ENCODE results near the gene SDK1.

Gene SDK1

DNA sequence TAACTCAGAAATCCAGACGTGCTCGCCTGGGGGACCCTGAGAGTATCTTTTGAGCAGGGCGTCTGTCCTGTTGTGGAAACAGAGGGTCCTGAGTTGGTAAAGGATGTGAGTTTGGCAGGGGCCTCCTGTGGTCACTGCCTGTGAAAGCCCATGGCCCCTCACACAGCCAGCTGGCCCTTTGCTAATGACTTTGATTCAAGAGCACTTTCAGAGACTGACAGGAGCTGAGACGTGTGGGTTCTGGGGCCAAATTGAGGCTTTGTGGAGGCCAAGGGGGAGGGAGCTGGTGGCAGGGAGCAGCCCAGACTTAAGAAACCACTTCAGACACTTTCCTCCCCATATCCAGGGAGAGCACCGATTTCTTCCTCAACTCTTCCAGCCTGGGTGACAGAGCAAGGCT is 921.6 kb downstream of the SDK1 start:
- no peak for DNase-seq (ENCODE audit: low read depth, low spot score)
- H3K4me3 ChIP-seq (ENCODE audit: low read depth, low read length), result no peak overlapping the region
- TF ChIP-seq, protein P1, sequence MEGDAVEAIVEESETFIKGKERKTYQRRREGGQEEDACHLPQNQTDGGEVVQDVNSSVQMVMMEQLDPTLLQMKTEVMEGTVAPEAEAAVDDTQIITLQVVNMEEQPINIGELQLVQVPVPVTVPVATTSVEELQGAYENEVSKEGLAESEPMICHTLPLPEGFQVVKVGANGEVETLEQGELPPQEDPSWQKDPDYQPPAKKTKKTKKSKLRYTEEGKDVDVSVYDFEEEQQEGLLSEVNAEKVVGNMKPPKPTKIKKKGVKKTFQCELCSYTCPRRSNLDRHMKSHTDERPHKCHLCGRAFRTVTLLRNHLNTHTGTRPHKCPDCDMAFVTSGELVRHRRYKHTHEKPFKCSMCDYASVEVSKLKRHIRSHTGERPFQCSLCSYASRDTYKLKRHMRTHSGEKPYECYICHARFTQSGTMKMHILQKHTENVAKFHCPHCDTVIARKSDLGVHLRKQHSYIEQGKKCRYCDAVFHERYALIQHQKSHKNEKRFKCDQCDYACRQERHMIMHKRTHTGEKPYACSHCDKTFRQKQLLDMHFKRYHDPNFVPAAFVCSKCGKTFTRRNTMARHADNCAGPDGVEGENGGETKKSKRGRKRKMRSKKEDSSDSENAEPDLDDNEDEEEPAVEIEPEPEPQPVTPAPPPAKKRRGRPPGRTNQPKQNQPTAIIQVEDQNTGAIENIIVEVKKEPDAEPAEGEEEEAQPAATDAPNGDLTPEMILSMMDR (IDR thresholded peaks at IDR 0.05; ENCODE audit: low read depth, low read length), result no peak
- in situ Hi-C loops (cut with HindIII; ENCODE audit: low sequenced_read_pairs), result no loop called here

DNA sequence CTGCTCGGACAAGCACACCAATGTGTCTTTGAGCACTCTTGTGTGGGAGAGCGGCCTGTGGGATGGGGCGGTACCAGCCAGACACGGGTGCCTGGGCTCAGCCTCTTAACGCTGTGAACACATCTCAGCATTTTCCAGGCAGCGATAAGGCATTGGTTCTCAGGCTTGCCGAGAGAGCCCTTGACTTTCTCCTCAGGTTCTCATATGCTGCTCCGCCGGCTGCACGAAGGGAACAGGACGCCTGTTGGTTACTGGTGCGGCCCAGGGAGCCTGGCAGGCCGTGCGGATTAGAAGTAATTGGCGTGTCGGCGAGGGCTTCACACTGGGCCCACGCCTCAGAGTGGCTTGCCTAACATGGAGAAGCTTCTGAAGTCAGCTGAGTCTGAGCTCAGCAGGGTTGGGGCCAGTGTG is 924.3 kb downstream of the SDK1 start:
- TF ChIP-seq, protein P1 (IDR thresholded peaks at IDR 0.05; ENCODE audit: low read depth, low read length), result no peak
- DNase-seq (ENCODE audit: low read depth, low spot score), result no peak
- H3K4me3 ChIP-seq (ENCODE audit: low read depth, low read length), result no peak overlapping the region
- in situ Hi-C loops (cut with HindIII; ENCODE audit: low sequenced_read_pairs), result no loop called here

DNA sequence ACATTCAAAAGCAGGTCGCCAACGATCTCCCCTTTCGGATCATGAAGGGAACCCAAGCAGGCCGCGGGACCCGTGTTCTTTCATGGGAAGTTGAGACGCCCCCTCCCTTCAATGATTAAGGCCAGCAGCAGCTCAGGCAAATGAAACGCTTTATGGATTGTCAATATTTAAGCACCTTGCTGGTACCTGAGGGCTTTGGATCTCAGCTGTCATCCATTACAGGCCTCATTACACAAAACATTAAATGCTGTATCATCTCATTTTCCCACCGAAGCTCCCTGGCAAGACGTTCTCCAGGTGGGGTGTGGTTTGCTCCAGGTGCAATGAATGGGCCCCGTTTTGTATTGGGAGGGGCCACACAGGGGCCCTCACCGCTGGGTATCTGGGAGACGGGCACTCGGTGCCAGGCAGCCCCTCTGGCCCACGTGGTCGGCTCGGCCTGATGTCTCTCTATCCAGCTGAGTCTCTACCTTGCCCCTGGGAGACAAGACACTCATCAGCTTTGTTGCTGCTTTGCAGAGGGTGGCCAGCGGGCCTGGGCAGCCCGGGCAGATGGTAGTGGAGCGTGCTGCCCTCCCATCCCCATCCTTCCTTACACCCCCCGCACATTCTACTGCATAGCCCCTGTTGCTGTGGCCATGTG is 925.0 kb downstream of the SDK1 start:
- in situ Hi-C loops (cut with HindIII; ENCODE audit: low sequenced_read_pairs), result no loop called here
- no peak for DNase-seq (ENCODE audit: low read depth, low spot score)
- H3K4me3 ChIP-seq (ENCODE audit: low read depth, low read length), result no peak overlapping the region
- TF ChIP-seq, protein P1 (IDR thresholded peaks at IDR 0.05; ENCODE audit: low read depth, low read length), result no peak

DNA sequence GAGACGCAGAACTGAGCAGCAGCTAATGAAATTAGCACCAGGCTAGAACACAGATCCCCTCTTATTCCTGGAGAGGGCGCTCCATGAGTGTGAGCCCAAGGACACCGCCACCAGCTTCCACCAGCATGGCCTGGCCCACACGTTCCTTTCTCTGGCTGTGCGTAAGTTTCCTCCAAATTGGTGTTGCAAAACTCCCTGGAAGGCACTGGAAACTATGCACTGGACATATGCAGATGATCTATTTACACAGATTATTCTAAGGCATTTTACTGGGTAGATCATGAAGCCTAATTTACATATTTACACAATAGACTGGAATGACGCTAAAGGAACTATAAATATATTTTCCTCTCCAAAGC is 925.5 kb downstream of the SDK1 start:
- in situ Hi-C loops (cut with HindIII; ENCODE audit: low sequenced_read_pairs), result no loop called here
- TF ChIP-seq, protein P1 (IDR thresholded peaks at IDR 0.05; ENCODE audit: low read depth, low read length), result no peak
- DNase-seq (ENCODE audit: low read depth, low spot score), result no peak
- no peak overlapping the region for H3K4me3 ChIP-seq (ENCODE audit: low read depth, low read length)

DNA sequence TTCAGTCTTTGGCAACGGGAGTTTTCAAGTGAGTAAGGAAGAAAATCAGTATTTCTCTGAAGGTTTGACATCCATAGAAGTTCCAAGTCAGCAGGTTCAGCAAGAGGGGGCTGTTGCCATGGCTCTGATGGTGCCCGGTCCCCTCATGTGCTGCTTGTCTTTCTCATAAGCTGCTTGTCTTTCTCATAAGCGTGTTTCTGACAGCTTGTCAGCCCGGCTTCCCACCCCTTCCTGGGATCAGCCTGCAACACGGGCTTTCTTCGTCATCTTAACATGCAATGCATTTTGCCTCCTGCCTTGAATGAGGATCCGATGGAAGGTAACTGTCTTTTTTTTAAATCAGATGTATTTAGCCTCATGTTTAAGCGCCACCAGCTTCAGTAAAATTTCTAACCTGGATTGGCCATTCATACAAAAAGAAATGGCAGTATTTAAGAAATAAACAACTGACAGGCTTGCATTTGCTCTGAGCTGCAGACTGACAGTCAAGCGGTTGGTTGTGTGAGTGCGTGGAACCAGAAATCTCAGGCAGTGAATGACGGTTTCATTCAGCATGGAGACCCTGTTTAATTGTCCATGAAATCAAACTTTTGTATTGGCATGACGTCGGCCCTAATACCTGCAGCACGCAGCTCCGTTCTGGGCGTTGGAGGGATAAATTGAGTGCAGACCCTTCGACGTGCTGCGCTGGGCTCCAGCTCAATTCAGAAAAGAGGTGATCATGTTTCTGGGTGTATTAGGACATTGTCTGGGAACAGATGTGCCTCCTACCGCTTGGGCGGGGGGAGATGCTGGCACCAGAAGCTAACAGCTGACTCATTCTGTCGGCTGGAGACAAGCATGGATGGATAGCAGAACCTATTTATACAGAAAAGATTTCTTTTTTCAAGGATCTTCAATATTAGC is 926.3 kb downstream of the SDK1 start:
- TF ChIP-seq, protein P1 (IDR thresholded peaks at IDR 0.05; ENCODE audit: low read depth, low read length), result no peak
- in situ Hi-C loops (cut with HindIII; ENCODE audit: low sequenced_read_pairs), result no loop called here
- no peak overlapping the region for H3K4me3 ChIP-seq (ENCODE audit: low read depth, low read length)
- peak; percentile 7 for DNase-seq (ENCODE audit: low read depth, low spot score)

DNA sequence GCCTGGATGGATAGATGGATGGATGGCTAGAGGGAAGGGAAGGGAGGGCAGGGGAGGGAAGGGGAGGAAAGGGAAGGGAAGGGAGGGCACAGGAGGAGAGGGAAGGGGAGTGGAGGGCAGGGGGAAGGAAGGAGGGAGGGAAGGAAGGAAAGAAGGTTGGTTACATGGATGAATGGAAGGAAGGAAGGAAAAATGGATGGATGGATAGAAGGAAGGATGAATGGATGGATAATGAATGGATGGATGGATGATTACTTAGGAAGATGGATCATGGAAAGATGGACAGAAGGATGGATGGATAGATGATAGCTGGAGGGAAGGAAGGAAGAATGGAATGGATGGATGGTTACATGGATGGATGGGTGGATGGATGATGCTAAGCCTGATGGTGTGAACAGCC is 929.3 kb downstream of the SDK1 start:
- no peak overlapping the region for H3K4me3 ChIP-seq (ENCODE audit: low read depth, low read length)
- no peak for DNase-seq (ENCODE audit: low read depth, low spot score)
- TF ChIP-seq, protein P1 (IDR thresholded peaks at IDR 0.05; ENCODE audit: low read depth, low read length), result no peak
- in situ Hi-C loops (cut with HindIII; ENCODE audit: low sequenced_read_pairs), result no loop called here

Measured in astrocyte of the spinal cord (primary cell).